ENCODE data around the gene EDIL3. TPM values are rescaled to one million over a fixed set of nuclear protein-coding genes. Genes with fewer than 3 reads are reported as not detected.

Gene EDIL3
- total RNA-seq, 1 experiment from 2014 or later, result not detected

- H3K27ac Mint-ChIP-seq (ENCODE audit: low read depth, unreplicated experiment), result no peak overlapping the region
- no peaks in the 10 kb centered on the region for H3K4me1 Mint-ChIP-seq (ENCODE audit: insufficient read depth, unreplicated experiment)
Observed at GRCh38 chr5:84229045-84229444, 155.6 kb downstream of the EDIL3 start.

GRCh38 chr5:84228266-84228665 is 156.4 kb downstream of the EDIL3 start:
- Mint-ChIP-seq H3K4me3 (ENCODE audit: unreplicated experiment) (no peak overlapping the region), H3K36me3 (ENCODE audit: insufficient read depth, unreplicated experiment) (no peaks in the 10 kb centered on the region), H3K9me3 (ENCODE audit: unreplicated experiment) (no peaks in the 10 kb centered on the region), H3K27me3 (ENCODE audit: insufficient read depth, unreplicated experiment) (peaks cover 29% of the 10 kb centered on the region), H3K4me1 (ENCODE audit: insufficient read depth, unreplicated experiment) (no peaks in the 10 kb centered on the region), H3K27ac (ENCODE audit: low read depth, unreplicated experiment) (no peak overlapping the region)
- CTCF ChIA-PET, result no interaction called here
- TF ChIP-seq CTCF (IDR thresholded peaks at IDR 0.05; ENCODE audit: unreplicated experiment), result no peak
- intact Hi-C loops (cut with micrococcal nuclease), result no loop called here
- POLR2A ChIA-PET, result no interaction called here
- no TSS peak for BruUV-seq (replicated peaks)
- DNase-seq (ENCODE audit: unreplicated experiment), result no peak

More at GRCh38 chr5:84229045-84229444, 155.6 kb downstream of the EDIL3 start:
- Mint-ChIP-seq H3K9me3 (ENCODE audit: unreplicated experiment) (no peaks in the 10 kb centered on the region), H3K4me3 (ENCODE audit: unreplicated experiment) (no peak overlapping the region), H3K36me3 (ENCODE audit: insufficient read depth, unreplicated experiment) (no peaks in the 10 kb centered on the region), H3K27me3 (ENCODE audit: insufficient read depth, unreplicated experiment) (peaks cover 31% of the 10 kb centered on the region)
- BruUV-seq (replicated peaks), result no TSS peak
- no peak for DNase-seq (ENCODE audit: unreplicated experiment)
- CTCF ChIA-PET, result no interaction called here
- no peak for TF ChIP-seq CTCF (IDR thresholded peaks at IDR 0.05; ENCODE audit: unreplicated experiment)
- POLR2A ChIA-PET, result no interaction called here
- intact Hi-C loops (cut with micrococcal nuclease), result no loop called here

GRCh38 chr5:84227236-84227635 is 157.4 kb downstream of the EDIL3 start:
- no peaks in the 10 kb centered on the region for H3K36me3 Mint-ChIP-seq (ENCODE audit: insufficient read depth, unreplicated experiment)
- no TSS peak for BruUV-seq (replicated peaks)
- H3K27me3 Mint-ChIP-seq (ENCODE audit: insufficient read depth, unreplicated experiment), result peaks cover 26% of the 10 kb centered on the region
- H3K9me3 Mint-ChIP-seq (ENCODE audit: unreplicated experiment), result no peaks in the 10 kb centered on the region
- CTCF ChIA-PET, result no interaction called here
- DNase-seq (ENCODE audit: unreplicated experiment), result no peak
- H3K27ac Mint-ChIP-seq (ENCODE audit: low read depth, unreplicated experiment), result no peak overlapping the region
- TF ChIP-seq CTCF (IDR thresholded peaks at IDR 0.05; ENCODE audit: unreplicated experiment), result no peak
- H3K4me3 Mint-ChIP-seq (ENCODE audit: unreplicated experiment), result no peak overlapping the region
- no peaks in the 10 kb centered on the region for H3K4me1 Mint-ChIP-seq (ENCODE audit: insufficient read depth, unreplicated experiment)
- intact Hi-C loops (cut with micrococcal nuclease), result no loop called here
- POLR2A ChIA-PET, result no interaction called here

- Mint-ChIP-seq H3K36me3 (ENCODE audit: insufficient read depth, unreplicated experiment) (no peaks in the 10 kb centered on the region), H3K4me1 (ENCODE audit: insufficient read depth, unreplicated experiment) (no peaks in the 10 kb centered on the region), H3K27ac (ENCODE audit: low read depth, unreplicated experiment) (no peak overlapping the region), H3K9me3 (ENCODE audit: unreplicated experiment) (no peaks in the 10 kb centered on the region), H3K27me3 (ENCODE audit: insufficient read depth, unreplicated experiment) (peaks cover 10% of the 10 kb centered on the region), H3K4me3 (ENCODE audit: unreplicated experiment) (no peak overlapping the region)
- BruUV-seq (replicated peaks), result no TSS peak
- CTCF ChIA-PET, result interaction anchor here (0.6 to 0.7 kb wide), 2 partner anchors 479 to 1978 kb away, joined by 3 read pairs; no protein-coding TSS in a partner anchor
- DNase-seq (ENCODE audit: unreplicated experiment), result no peak
- intact Hi-C loops (cut with micrococcal nuclease), result no loop called here
- no peak for TF ChIP-seq CTCF (IDR thresholded peaks at IDR 0.05; ENCODE audit: unreplicated experiment)
- POLR2A ChIA-PET, result no interaction called here
Observed at GRCh38 chr5:84218546-84218945, 166.1 kb downstream of the EDIL3 start.
